Measurements from ENCODE around the gene DTYMK. TPM values are rescaled to one million over a fixed set of nuclear protein-coding genes. Genes with fewer than 3 reads are reported as not detected.
A peak's percentile ranks its signal among the peaks of the same experiment; 100 is the strongest.

DTYMK gene
- total RNA-seq, 4 donors from 2014 or later, result 7.7 to 18.7 (median 11.0) TPM

DNA sequence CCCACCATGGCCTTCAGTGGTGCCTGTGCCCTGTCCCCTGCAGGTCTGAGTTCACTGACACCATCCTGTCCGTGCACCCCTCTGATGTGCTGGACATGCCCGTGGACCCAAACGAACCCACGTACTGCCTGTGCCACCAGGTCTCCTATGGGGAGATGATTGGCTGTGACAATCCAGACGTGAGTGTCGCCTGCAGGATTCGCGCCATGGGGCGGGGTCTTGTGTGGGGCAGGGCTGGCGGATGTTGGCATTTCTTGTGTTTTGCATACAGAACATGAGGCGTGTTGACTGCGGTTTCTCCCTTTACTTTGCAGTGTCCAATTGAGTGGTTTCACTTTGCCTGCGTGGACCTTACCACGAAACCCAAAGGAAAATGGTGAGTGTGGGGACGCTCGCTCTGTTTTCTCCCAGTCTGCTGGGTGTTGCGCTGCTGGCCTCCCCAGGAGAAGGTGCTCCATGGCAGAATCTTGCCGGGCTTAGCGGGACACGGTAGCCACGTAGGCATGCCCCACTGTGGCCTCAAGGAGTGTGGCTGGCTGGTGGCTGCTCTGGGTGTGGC, 36.4 kb upstream of the DTYMK start:
- H3K27me3 ChIP-seq, result no peaks in the 10 kb centered on the region
- H3K27ac ChIP-seq, result no peak overlapping the region
- no peaks in the 10 kb centered on the region for H3K9me3 ChIP-seq
- ATAC-seq, result no peak
- no peaks in the 10 kb centered on the region for H3K4me1 ChIP-seq
- peaks cover 0 to 89% of the 10 kb centered on the region in 2 donors for H3K36me3 ChIP-seq
- TF ChIP-seq, protein P1, sequence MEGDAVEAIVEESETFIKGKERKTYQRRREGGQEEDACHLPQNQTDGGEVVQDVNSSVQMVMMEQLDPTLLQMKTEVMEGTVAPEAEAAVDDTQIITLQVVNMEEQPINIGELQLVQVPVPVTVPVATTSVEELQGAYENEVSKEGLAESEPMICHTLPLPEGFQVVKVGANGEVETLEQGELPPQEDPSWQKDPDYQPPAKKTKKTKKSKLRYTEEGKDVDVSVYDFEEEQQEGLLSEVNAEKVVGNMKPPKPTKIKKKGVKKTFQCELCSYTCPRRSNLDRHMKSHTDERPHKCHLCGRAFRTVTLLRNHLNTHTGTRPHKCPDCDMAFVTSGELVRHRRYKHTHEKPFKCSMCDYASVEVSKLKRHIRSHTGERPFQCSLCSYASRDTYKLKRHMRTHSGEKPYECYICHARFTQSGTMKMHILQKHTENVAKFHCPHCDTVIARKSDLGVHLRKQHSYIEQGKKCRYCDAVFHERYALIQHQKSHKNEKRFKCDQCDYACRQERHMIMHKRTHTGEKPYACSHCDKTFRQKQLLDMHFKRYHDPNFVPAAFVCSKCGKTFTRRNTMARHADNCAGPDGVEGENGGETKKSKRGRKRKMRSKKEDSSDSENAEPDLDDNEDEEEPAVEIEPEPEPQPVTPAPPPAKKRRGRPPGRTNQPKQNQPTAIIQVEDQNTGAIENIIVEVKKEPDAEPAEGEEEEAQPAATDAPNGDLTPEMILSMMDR (IDR thresholded peaks at IDR 0.05), result no peak
- TF ChIP-seq POLR2AphosphoS5 (IDR thresholded peaks at IDR 0.05) (no peak), POLR2A (IDR thresholded peaks at IDR 0.05) (no peak), EP300 (IDR thresholded peaks at IDR 0.05) (no peak)
- no peak overlapping the region for H3K4me3 ChIP-seq
- 100% methylated on average over 1 of the region's 21 CpGs; no CpG with 5 or more reads in 1 of the 2 donors for WGBS, 2 donors (ENCODE audit: low coverage in 1 of 2)

DNA sequence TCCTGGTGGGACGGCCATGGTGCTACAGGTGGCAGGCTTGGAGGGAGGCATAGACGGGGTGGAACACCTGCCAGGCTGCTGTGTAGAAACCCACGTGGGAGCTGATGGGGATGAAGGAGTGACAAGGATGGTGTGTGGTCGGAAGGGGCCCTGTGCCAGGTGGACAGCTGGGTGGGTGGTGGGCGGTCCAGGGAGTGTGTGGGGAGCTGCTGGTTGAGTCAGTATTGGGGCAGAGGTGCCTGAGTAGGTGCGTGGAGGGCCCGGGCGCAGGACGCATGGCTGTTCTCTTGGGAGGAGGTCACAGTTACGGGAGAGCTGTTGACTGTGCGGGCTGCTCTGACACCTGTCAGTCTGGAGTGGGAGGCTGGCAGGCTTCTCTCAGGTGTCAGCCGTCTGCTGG, 35.2 kb upstream of the DTYMK start:
- H3K4me1 ChIP-seq, result no peaks in the 10 kb centered on the region
- ATAC-seq, result no peak
- WGBS, 2 donors (ENCODE audit: low coverage in 1 of 2), result 74 to 88% methylated on average over 9 to 10 of the region's 12 CpGs
- no peaks in the 10 kb centered on the region for H3K9me3 ChIP-seq
- H3K4me3 ChIP-seq, result no peak overlapping the region
- TF ChIP-seq EP300 (IDR thresholded peaks at IDR 0.05) (no peak), POLR2AphosphoS5 (IDR thresholded peaks at IDR 0.05) (no peak), POLR2A (IDR thresholded peaks at IDR 0.05) (no peak)
- TF ChIP-seq, protein P1 (IDR thresholded peaks at IDR 0.05), result no peak
- H3K36me3 ChIP-seq, result peaks cover 0 to 96% of the 10 kb centered on the region in 2 donors
- no peaks in the 10 kb centered on the region for H3K27me3 ChIP-seq
- no peak overlapping the region for H3K27ac ChIP-seq

DNA sequence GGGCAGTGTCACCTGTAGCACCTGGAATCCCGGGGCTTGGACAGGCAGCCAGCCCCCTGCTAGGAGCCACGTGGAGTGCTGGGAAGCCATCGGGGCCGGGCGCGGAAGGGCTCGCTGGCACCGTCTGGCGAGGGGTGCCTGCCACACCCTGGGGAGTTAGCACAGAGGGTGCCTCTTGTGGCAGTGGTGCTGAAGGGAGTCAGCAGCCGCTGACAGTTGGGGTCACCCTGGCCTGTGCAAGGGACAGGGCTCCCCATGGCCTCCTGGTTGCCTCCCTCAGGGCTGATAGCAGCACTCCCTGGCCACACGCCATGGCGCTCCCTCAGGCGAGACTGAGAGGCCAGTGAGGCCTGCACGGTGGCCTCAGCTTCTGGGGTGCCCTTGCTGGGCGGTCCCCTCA, 33.9 kb upstream of the DTYMK start:
- no peak overlapping the region for H3K27ac ChIP-seq
- no peak for TF ChIP-seq EP300 (IDR thresholded peaks at IDR 0.05)
- H3K36me3 ChIP-seq, result peaks cover 0 to 96% of the 10 kb centered on the region in 2 donors
- no CpG with 5 or more reads among the region's 15 CpGs for WGBS, 2 donors (ENCODE audit: low coverage in 1 of 2)
- ATAC-seq, result peak; percentile 29
- no peaks in the 10 kb centered on the region for H3K4me1 ChIP-seq
- H3K27me3 ChIP-seq, result no peaks in the 10 kb centered on the region
- no peaks in the 10 kb centered on the region for H3K9me3 ChIP-seq
- H3K4me3 ChIP-seq, result no peak overlapping the region

DNA sequence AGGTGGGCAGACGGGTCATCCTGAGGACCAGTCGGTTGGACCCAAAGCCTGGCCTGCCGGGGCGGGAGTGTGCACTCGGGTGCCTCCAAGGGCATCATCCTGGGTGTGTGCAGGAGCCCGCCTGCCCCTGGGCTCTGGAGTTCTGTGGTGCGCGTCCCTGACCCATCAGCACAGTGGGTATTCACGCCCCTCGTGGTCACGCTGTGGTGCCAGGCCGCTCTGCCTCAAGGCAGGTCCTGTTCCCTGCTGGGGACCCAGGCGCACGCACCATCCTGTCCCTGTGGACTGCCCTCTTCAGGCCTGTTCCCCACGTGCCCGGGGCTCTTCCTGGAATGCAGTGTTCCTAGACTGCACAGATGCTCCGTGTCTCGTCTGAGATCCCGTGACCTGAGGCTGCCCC, 33.5 kb upstream of the DTYMK start:
- no peak overlapping the region for H3K27ac ChIP-seq
- H3K4me3 ChIP-seq, result no peak overlapping the region
- H3K27me3 ChIP-seq, result no peaks in the 10 kb centered on the region
- no peaks in the 10 kb centered on the region for H3K9me3 ChIP-seq
- H3K36me3 ChIP-seq, result peaks cover 0 to 96% of the 10 kb centered on the region in 2 donors
- 60 to 78% methylated on average over 1 to 4 of the region's 19 CpGs for WGBS, 2 donors (ENCODE audit: low coverage in 1 of 2)
- H3K4me1 ChIP-seq, result no peaks in the 10 kb centered on the region
- TF ChIP-seq POLR2AphosphoS5 (IDR thresholded peaks at IDR 0.05), result no peak
- no peak for TF ChIP-seq EP300 (IDR thresholded peaks at IDR 0.05)
- TF ChIP-seq POLR2A (IDR thresholded peaks at IDR 0.05), result no peak
- TF ChIP-seq, protein P1 (IDR thresholded peaks at IDR 0.05), result no peak
- peak; percentile 19 for ATAC-seq

DNA sequence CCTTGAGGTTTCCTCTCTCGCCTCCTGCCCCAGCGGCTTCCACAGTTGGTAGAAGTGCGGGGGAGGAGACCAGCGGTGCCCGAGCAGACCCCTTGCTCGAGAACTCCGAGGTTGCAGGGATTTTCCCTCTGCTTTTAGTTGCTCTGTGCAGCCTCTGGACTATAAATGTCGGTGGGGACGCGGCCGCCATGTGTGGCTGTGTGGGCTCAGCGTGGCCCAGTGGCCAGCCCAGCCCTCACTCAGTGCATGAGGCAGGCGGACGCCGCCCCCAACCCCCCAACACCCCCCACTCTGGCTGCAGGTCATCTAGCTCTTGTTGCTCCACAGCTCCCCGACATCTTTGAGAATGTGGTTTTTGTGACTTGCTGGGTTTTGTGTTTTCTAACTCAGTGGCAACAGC, 32.5 kb upstream of the DTYMK start:
- no peaks in the 10 kb centered on the region for H3K4me1 ChIP-seq
- peaks cover 0 to 6% (median 0%) of the 10 kb centered on the region in 3 donors for H3K9me3 ChIP-seq
- no peaks in the 10 kb centered on the region for H3K27me3 ChIP-seq
- ATAC-seq, result no peak
- TF ChIP-seq POLR2AphosphoS5 (IDR thresholded peaks at IDR 0.05) (no peak), POLR2A (IDR thresholded peaks at IDR 0.05) (no peak), EP300 (IDR thresholded peaks at IDR 0.05) (no peak)
- TF ChIP-seq, protein P1 (IDR thresholded peaks at IDR 0.05), result no peak
- H3K27ac ChIP-seq, result no peak overlapping the region
- peaks cover 0 to 96% of the 10 kb centered on the region in 2 donors for H3K36me3 ChIP-seq
- no CpG with 5 or more reads among the region's 16 CpGs for WGBS, 2 donors (ENCODE audit: low coverage in 1 of 2)
- H3K4me3 ChIP-seq, result no peak overlapping the region

Data from gastroesophageal sphincter (tissue), 4 donors.